ENCODE measurements around the gene CORO1C. TPM values are rescaled to one million over a fixed set of nuclear protein-coding genes. Genes with fewer than 3 reads are reported as not detected.

The CORO1C gene
- total RNA-seq, 1 experiment from 2014 or later: 208 TPM

DNA sequence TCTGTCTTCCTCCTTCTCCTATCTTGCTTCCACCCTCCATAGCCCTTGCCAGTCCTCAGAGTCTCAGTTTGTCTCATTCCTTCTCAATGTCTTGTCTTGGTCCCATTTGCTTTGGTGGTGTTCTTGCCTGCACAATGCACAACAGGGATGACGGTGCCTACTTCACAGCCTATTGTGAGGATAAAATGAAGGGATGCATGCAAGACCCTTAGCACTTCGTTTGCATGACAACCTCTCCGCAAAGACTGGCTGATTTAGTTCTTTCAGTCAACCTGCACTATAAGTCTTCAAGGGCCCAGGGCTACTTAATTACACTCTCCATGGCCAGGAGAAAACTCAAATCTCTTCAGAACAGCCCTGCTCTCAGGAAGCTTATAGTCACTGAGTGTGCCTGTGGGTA is 106.1 kb downstream of the CORO1C start:
- Histone ChIP-seq H3K27ac (ENCODE audit: low read depth, low read length, poor library complexity, severe bottlenecking) (no peak overlapping the region), H3K9me3 (ENCODE audit: low read depth, low read length, poor library complexity, severe bottlenecking) (no peaks in the 10 kb centered on the region), H3K4me3 (ENCODE audit: low read depth, low read length, poor library complexity, severe bottlenecking) (no peak overlapping the region), H3K4me1 (ENCODE audit: insufficient read depth, low read length, poor library complexity, severe bottlenecking) (no peaks in the 10 kb centered on the region), H3K36me3 (ENCODE audit: insufficient read depth, low read length, poor library complexity, severe bottlenecking) (no peaks in the 10 kb centered on the region), H3K27me3 (replicated peaks; ENCODE audit: insufficient read depth, low read depth, low read length, poor library complexity) (no peaks in the 10 kb centered on the region)
- TF ChIP-seq, protein P1, sequence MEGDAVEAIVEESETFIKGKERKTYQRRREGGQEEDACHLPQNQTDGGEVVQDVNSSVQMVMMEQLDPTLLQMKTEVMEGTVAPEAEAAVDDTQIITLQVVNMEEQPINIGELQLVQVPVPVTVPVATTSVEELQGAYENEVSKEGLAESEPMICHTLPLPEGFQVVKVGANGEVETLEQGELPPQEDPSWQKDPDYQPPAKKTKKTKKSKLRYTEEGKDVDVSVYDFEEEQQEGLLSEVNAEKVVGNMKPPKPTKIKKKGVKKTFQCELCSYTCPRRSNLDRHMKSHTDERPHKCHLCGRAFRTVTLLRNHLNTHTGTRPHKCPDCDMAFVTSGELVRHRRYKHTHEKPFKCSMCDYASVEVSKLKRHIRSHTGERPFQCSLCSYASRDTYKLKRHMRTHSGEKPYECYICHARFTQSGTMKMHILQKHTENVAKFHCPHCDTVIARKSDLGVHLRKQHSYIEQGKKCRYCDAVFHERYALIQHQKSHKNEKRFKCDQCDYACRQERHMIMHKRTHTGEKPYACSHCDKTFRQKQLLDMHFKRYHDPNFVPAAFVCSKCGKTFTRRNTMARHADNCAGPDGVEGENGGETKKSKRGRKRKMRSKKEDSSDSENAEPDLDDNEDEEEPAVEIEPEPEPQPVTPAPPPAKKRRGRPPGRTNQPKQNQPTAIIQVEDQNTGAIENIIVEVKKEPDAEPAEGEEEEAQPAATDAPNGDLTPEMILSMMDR (conservative IDR thresholded peaks at IDR 0.05; ENCODE audit: low read depth, low read length): no peak
- no peak for TF ChIP-seq EZH2 (IDR thresholded peaks at IDR 0.05; ENCODE audit: borderline replicate concordance, low read depth, low read length, poor library complexity, severe bottlenecking)
- ChIA-PET POLR2A (ENCODE audit: low non-redundant PET) (no interaction called here), CTCF (no interaction called here)
- BruUV-seq (replicated peaks): no TSS peak
- no peak for DNase-seq (ENCODE audit: low spot score)
- intact Hi-C loops (cut with micrococcal nuclease; ENCODE audit: unreplicated experiment): no loop called here

DNA sequence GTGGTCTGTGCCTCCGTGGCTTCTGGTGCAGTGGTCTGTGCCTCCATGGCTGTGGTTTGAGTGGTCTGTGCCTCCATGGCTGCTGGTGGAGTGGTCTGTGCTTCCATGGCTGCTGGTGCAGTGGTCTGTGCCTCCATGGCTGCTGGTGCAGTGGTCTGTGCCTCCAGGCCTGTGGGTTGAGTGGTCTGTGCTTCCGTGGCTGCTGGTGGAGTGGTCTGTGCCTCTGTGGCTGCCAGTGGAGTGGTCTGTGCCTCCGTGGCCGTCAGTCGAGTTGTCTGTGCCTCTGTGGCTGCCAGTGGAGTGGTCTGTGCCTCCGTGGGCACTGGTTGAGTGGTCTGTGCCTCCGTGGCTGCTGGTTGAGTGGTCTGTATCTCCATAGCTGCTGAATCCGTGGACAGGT is 107.7 kb downstream of the CORO1C start:
- Histone ChIP-seq H3K27me3 (replicated peaks; ENCODE audit: insufficient read depth, low read depth, low read length, poor library complexity) (no peaks in the 10 kb centered on the region), H3K9me3 (ENCODE audit: low read depth, low read length, poor library complexity, severe bottlenecking) (no peaks in the 10 kb centered on the region), H3K4me3 (ENCODE audit: low read depth, low read length, poor library complexity, severe bottlenecking) (no peak overlapping the region), H3K4me1 (ENCODE audit: insufficient read depth, low read length, poor library complexity, severe bottlenecking) (no peaks in the 10 kb centered on the region), H3K36me3 (ENCODE audit: insufficient read depth, low read length, poor library complexity, severe bottlenecking) (no peaks in the 10 kb centered on the region), H3K27ac (ENCODE audit: low read depth, low read length, poor library complexity, severe bottlenecking) (no peak overlapping the region)
- CTCF ChIA-PET: no interaction called here
- no TSS peak for BruUV-seq (replicated peaks)
- POLR2A ChIA-PET (ENCODE audit: low non-redundant PET): no interaction called here
- TF ChIP-seq, protein P1 (conservative IDR thresholded peaks at IDR 0.05; ENCODE audit: low read depth, low read length): no peak
- no peak for TF ChIP-seq EZH2 (IDR thresholded peaks at IDR 0.05; ENCODE audit: borderline replicate concordance, low read depth, low read length, poor library complexity, severe bottlenecking)
- intact Hi-C loops (cut with micrococcal nuclease; ENCODE audit: unreplicated experiment): no loop called here
- no peak for DNase-seq (ENCODE audit: low spot score)

DNA sequence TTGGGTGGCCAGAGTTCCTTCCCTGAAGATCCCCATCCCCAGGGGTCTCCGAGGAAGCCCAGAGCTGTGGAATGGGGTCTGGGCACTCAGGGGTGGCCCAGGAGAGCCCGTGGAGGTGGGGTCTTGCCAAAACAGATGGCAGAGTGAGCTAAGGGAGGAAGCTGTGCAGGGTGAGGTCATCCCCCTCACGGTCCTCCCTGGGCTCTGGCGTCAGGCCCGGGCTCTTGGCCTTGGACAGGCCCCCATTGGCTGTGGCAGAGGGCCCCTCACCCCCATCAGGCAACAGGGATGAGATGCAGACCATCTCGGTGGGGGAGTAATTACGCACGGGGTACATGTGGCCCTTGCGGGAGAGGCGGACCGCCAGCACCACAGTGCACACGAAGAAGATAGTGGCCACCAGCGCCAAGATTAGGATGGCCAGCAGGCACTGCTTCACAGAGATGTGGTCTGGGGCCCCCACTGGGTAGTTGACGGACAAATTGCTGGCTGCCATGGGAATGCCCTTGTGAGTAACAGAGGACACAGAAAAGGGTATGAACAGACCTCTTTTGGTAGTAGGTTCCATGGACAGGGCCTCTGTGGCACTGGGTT is 108.3 kb downstream of the CORO1C start:
- intact Hi-C loops (cut with micrococcal nuclease; ENCODE audit: unreplicated experiment): no loop called here
- ChIA-PET CTCF (interaction anchor here (1.0 kb wide), 1 partner anchor 181 kb away, joined by 3 read pairs; no protein-coding TSS in a partner anchor), POLR2A (ENCODE audit: low non-redundant PET) (no interaction called here)
- Histone ChIP-seq H3K27ac (ENCODE audit: low read depth, low read length, poor library complexity, severe bottlenecking) (no peak overlapping the region), H3K27me3 (replicated peaks; ENCODE audit: insufficient read depth, low read depth, low read length, poor library complexity) (no peaks in the 10 kb centered on the region), H3K36me3 (ENCODE audit: insufficient read depth, low read length, poor library complexity, severe bottlenecking) (no peaks in the 10 kb centered on the region), H3K9me3 (ENCODE audit: low read depth, low read length, poor library complexity, severe bottlenecking) (no peaks in the 10 kb centered on the region), H3K4me3 (ENCODE audit: low read depth, low read length, poor library complexity, severe bottlenecking) (no peak overlapping the region), H3K4me1 (ENCODE audit: insufficient read depth, low read length, poor library complexity, severe bottlenecking) (no peaks in the 10 kb centered on the region)
- TF ChIP-seq, protein P1 (conservative IDR thresholded peaks at IDR 0.05; ENCODE audit: low read depth, low read length): no peak
- no peak for TF ChIP-seq EZH2 (IDR thresholded peaks at IDR 0.05; ENCODE audit: borderline replicate concordance, low read depth, low read length, poor library complexity, severe bottlenecking)
- no peak for DNase-seq (ENCODE audit: low spot score)
- no TSS peak for BruUV-seq (replicated peaks)
